NK-92 (cell line): ENCODE data around the gene SYT5.
"Not testable (repeated sequence)": the region's sequence is repeated elsewhere in the genome, so short reads cannot be mapped to it uniquely, and the experiment has no call there.

Experiments
- DNase-seq: peaks from one replicate; lab custom pipeline; 2025; ENCODE audit not compliant: unreplicated experiment; lab: John Stamatoyannopoulos, UW

SYT5 gene

GRCh38 chr19:55172318-55172717, 7.8 kb downstream of the SYT5 start:
- not testable (repeated sequence) for DNase-seq

- no peak for DNase-seq
These were observed 8.6 kb downstream of the SYT5 start for GRCh38 chr19:55171440-55171839.

GRCh38 chr19:55169136-55169535, 11.0 kb downstream of the SYT5 start:
- no peak for DNase-seq

- DNase-seq: no peak
These were observed 13.4 kb downstream of the SYT5 start, which contains the start of gene DNAAF3 for GRCh38 chr19:55166530-55167268. Gene DNAAF3 (minus strand): TSS chr19:55166613. CDS start chr19:55166413, 200 bp downstream.

GRCh38 chr19:55165952-55166529, 14.0 kb downstream of the SYT5 start:
- DNase-seq: no peak

GRCh38 chr19:55161571-55162322, 18.3 kb downstream of the SYT5 start:
- DNase-seq: no peak

GRCh38 chr19:55160986-55161365, 19.1 kb downstream of the SYT5 start:
- no peak for DNase-seq

GRCh38 chr19:55160128-55160985, 19.7 kb downstream of the SYT5 start:
- DNase-seq: no peak

- no peak for DNase-seq
These were observed 21.0 kb downstream of the SYT5 start for GRCh38 chr19:55158848-55159749.

- DNase-seq: no peak
These were observed 21.7 kb downstream of the SYT5 start for GRCh38 chr19:55158423-55158822.

GRCh38 chr19:55157064-55157908, 22.8 kb downstream of the SYT5 start, which contains the start of gene TNNI3:
Gene TNNI3 (minus strand): TSS chr19:55157732. CDS start chr19:55157589, 143 bp downstream.
- DNase-seq: no peak

GRCh38 chr19:55156202-55157063, 23.7 kb downstream of the SYT5 start:
- DNase-seq: no peak

- not testable (repeated sequence) for DNase-seq
These were observed 24.3 kb downstream of the SYT5 start for GRCh38 chr19:55155784-55156183.

GRCh38 chr19:55153652-55154264, 26.3 kb downstream of the SYT5 start:
- no peak for DNase-seq

GRCh38 chr19:55152017-55152416, 28.1 kb downstream of the SYT5 start:
- DNase-seq: no peak

GRCh38 chr19:55149078-55150003, 30.7 kb downstream of the SYT5 start, which contains the start of gene TNNT1:
Gene TNNT1 (minus strand): TSS chr19:55149206. CDS start chr19:55147157, 2,049 bp downstream.
- DNase-seq: no peak
